ENCODE results near the gene CENPU.
"Not testable (repeated sequence)": the region's sequence is repeated elsewhere in the genome, so short reads cannot be mapped to it uniquely, and the experiment has no call there.

The CENPU gene

GRCh38 chr4:184668096-184668495, 65.8 kb downstream of the CENPU start:
- DNase-seq (ENCODE audit: low read depth in 2 of 2), result no peak

GRCh38 chr4:184666670-184667069, 67.2 kb downstream of the CENPU start:
- no peak for DNase-seq (ENCODE audit: low read depth in 2 of 2)

GRCh38 chr4:184664445-184665210, 69.3 kb downstream of the CENPU start:
- DNase-seq (ENCODE audit: low read depth in 2 of 2), result no peak

- DNase-seq (ENCODE audit: low read depth in 2 of 2), result no peak
Measured at GRCh38 chr4:184662236-184662635, 71.7 kb downstream of the CENPU start.

- DNase-seq (ENCODE audit: low read depth in 2 of 2), result no peak
Measured at GRCh38 chr4:184660978-184661377, 72.9 kb downstream of the CENPU start.

GRCh38 chr4:184657820-184658219, 76.1 kb downstream of the CENPU start:
- not testable (repeated sequence) for DNase-seq (ENCODE audit: low read depth in 2 of 2)

GRCh38 chr4:184657144-184657543, 76.8 kb downstream of the CENPU start:
- no peak for DNase-seq (ENCODE audit: low read depth in 2 of 2)

- no peak for DNase-seq (ENCODE audit: low read depth in 2 of 2)
Measured at GRCh38 chr4:184655889-184656869, 77.7 kb downstream of the CENPU start.

GRCh38 chr4:184653650-184654049, 80.2 kb downstream of the CENPU start:
- no peak for DNase-seq (ENCODE audit: low read depth in 2 of 2)

- not testable (repeated sequence) for DNase-seq (ENCODE audit: low read depth in 2 of 2)
Measured at GRCh38 chr4:184652681-184653080, 81.2 kb downstream of the CENPU start.

GRCh38 chr4:184651899-184652298, 82.0 kb downstream of the CENPU start:
- no peak for DNase-seq (ENCODE audit: low read depth in 2 of 2)

- no peak for DNase-seq (ENCODE audit: low read depth in 2 of 2)
Measured at GRCh38 chr4:184649971-184650855, 83.7 kb downstream of the CENPU start.

- DNase-seq (ENCODE audit: low read depth in 2 of 2), result peak; percentile 89 to 90
Measured at GRCh38 chr4:184649026-184649970, 84.6 kb downstream of the CENPU start, which contains the start of the genes CASP3 and PRIMPOL. CASP3 (minus strand) TSS chr4:184649447; CDS start chr4:184638453, 10,994 bp downstream. PRIMPOL (plus strand) TSS chr4:184649738; CDS start chr4:184657141, 7,403 bp downstream.

- DNase-seq (ENCODE audit: low read depth in 2 of 2), result peak; percentile 13 to 24
Measured at GRCh38 chr4:184648313-184649025, 85.4 kb downstream of the CENPU start.

GRCh38 chr4:184648054-184648312, 85.9 kb downstream of the CENPU start:
- DNase-seq (ENCODE audit: low read depth in 2 of 2), result no peak

GRCh38 chr4:184647266-184648053, 86.4 kb downstream of the CENPU start:
- DNase-seq (ENCODE audit: low read depth in 2 of 2), result no peak

- no peak for DNase-seq (ENCODE audit: low read depth in 2 of 2)
Measured at GRCh38 chr4:184645904-184646610, 87.8 kb downstream of the CENPU start.

- no peak for DNase-seq (ENCODE audit: low read depth in 2 of 2)
Measured at GRCh38 chr4:184644553-184645307, 89.2 kb downstream of the CENPU start.
